K562 (cell line): ENCODE measurements around the gene SPNS2. TPM values are rescaled to one million over a fixed set of nuclear protein-coding genes. Genes with fewer than 3 reads are reported as not detected.

ENCODE experiments used
- ATAC-seq: fragments of 200-7000 bp; cut with Tn5 transposase; 3 replicates; pipeline ENCODE4 v1.9.1; 2020; ENCODE audit warnings: moderate library complexity
- BruUV-seq: library from RNA; stranded (reverse); fragments of 400-500 nt; replicated peaks from 2 replicates; lab custom pipeline; 2021; lab: Mats Ljungman, UMichigan
- CTCF ChIA-PET: fragments of 300-600 bp; formaldehyde crosslinking; extraction: SDS; loops from one replicate; lab custom pipeline; 2021; ENCODE audit warnings: low intra/inter-chr PET ratio; lab: Yijun Ruan, JAX
- POLR2A ChIA-PET: fragments of 300-600, 350-650 bp; sonication (Branson Sonifier 250); formaldehyde crosslinking; extraction: SDS; loops from one replicate; lab custom pipeline; 2021; ENCODE audit warnings: antibody characterized with exemption, inconsistent platforms; lab: Yijun Ruan, JAX
- DNase-seq, 4 experiments: peaks; one replicate each; pipeline versions ENCODE4 v3.0.0 to v3.0.0-alpha.2; 2011 to 2018; ENCODE audit warnings: low spot score in 3 of 4, mixed read lengths in 3 of 4; ENCODE audit errors: extremely low read depth in 1 of 4
- FAIRE-seq: peaks from 2 replicates; lab custom pipeline; 2011; peaks lifted over from hg19 to GRCh38; lab: Jason Lieb, UNC
- H2AFZ ChIP-seq: 2 replicates; pipeline ENCODE4 v1.6.0; 2011; ENCODE audit warnings: low read depth, low read length, control low read depth, inconsistent platforms
- H3K27ac ChIP-seq: fragments of 200-600 bp; 3 replicates; pipeline ENCODE4 v1.8.0; 2011; ENCODE audit warnings: low read depth, mild to moderate bottlenecking, control low read depth, inconsistent platforms, low read length, moderate library complexity, mixed read lengths; ENCODE audit errors: extremely low read depth
- H3K27me3 ChIP-seq, 2 experiments: fragments of 300-600 bp in 1 of 2; 2 replicates in 1 of 2; 3 replicates in 1 of 2; pipeline versions ENCODE4 v1.6.0 to v1.8.0; 2011; ENCODE audit warnings: inconsistent platforms in 2 of 2, low read length in 2 of 2, mild to moderate bottlenecking in 1 of 2, mixed read lengths in 1 of 2, moderate library complexity in 1 of 2; ENCODE audit not compliant: control insufficient read depth in 2 of 2, insufficient read depth in 2 of 2
- H3K36me3 ChIP-seq: fragments of 300-600 bp; 3 replicates; pipeline ENCODE4 v1.8.0; 2011; ENCODE audit warnings: mild to moderate bottlenecking, low read length, inconsistent platforms; ENCODE audit not compliant: control insufficient read depth, insufficient read depth
- H3K4me1 ChIP-seq, 2 experiments: fragments of 200-600 bp in 1 of 2; replicated peaks in 1 of 2; 2 replicates in 1 of 2; 3 replicates in 1 of 2; pipeline versions ENCODE4 v1.5.1 to v1.8.0; 2011; ENCODE audit warnings: inconsistent platforms in 2 of 2, low read length in 2 of 2, mild to moderate bottlenecking in 1 of 2, mixed read lengths in 1 of 2, moderate library complexity in 1 of 2; ENCODE audit not compliant: control insufficient read depth in 2 of 2, insufficient read depth in 2 of 2
- H3K4me2 ChIP-seq: 2 replicates; pipeline ENCODE4 v1.6.1; 2011; ENCODE audit warnings: low read length, control low read depth, inconsistent platforms, mixed read lengths; ENCODE audit not compliant: insufficient read depth
- H3K4me3 ChIP-seq: fragments of 200-600 bp; sonication (generic), shearing (Covaris generic); 2 replicates; pipeline ENCODE4 v1.5.1; 2016; ENCODE audit warnings: control low read depth, inconsistent platforms
- H3K79me2 ChIP-seq: fragments of 200-600 bp; 3 replicates; pipeline ENCODE4 v1.8.0; 2011; ENCODE audit warnings: low read length, inconsistent platforms; ENCODE audit not compliant: control insufficient read depth, insufficient read depth
- H3K9ac ChIP-seq, 2 experiments: 2 replicates each; pipeline versions ENCODE4 v1.6.0 to v1.6.1; 2011; ENCODE audit warnings: low read depth in 2 of 2, low read length in 2 of 2, control low read depth in 1 of 2, inconsistent platforms in 1 of 2, mild to moderate bottlenecking in 1 of 2, mixed read lengths in 1 of 2; ENCODE audit not compliant: insufficient read depth in 1 of 2
- H3K9me1 ChIP-seq: one replicate; pipeline ENCODE4 v1.6.0; 2011; ENCODE audit warnings: inconsistent platforms, mild to moderate bottlenecking, low read length, moderate library complexity; ENCODE audit not compliant: control insufficient read depth, insufficient read depth
- H3K9me3 ChIP-seq: replicated peaks from 2 replicates; pipeline ENCODE4 v1.5.1; 2011; ENCODE audit warnings: low read depth, low read length, inconsistent platforms; ENCODE audit not compliant: control insufficient read depth, insufficient read depth
- H4K20me1 ChIP-seq: replicated peaks from 2 replicates; pipeline ENCODE4 v1.6.1; 2011; ENCODE audit warnings: low read length, inconsistent platforms, mixed read lengths; ENCODE audit not compliant: control insufficient read depth, insufficient read depth
- CHD1 ChIP-seq: fragments of 200-600 bp; sonication (generic); IDR thresholded peaks from one replicate; pipeline ENCODE4 v1.6.1; 2012; ENCODE audit warnings: mild to moderate bottlenecking, moderate library complexity, low read length, inconsistent platforms
- DLX4 ChIP-seq: fragments of 250-450 bp; sonication (Bioruptor Pico); IDR thresholded peaks from 2 replicates; pipeline ENCODE4 v1.6.1; 2021; ENCODE audit warnings: mild to moderate bottlenecking
- ELK3 ChIP-seq: fragments of 450-650 bp; formaldehyde crosslinking; IDR thresholded peaks from 2 replicates; pipeline ENCODE4 v1.4.0; 2020; ENCODE audit warnings: mild to moderate bottlenecking
- FOXK1 ChIP-seq: sonication (generic); formaldehyde crosslinking; IDR thresholded peaks from 2 replicates; pipeline ENCODE4 v1.8.0; 2022; ENCODE audit warnings: missing genetic modification reagents, mild to moderate bottlenecking, borderline replicate concordance
- MEF2D ChIP-seq: conservative IDR thresholded peaks from 2 replicates; pipeline ENCODE4 v1.6.1; 2016; ENCODE audit warnings: low read depth, missing genetic modification characterization, missing compliant biosample characterization
- POLR2G ChIP-seq: fragments of 200-400 bp; formaldehyde crosslinking; IDR thresholded peaks from 2 replicates; pipeline ENCODE4 v1.6.1; 2017; ENCODE audit warnings: low read depth, mild to moderate bottlenecking, antibody characterized with exemption, low read length, moderate library complexity
- RB1 ChIP-seq: fragments of 450-650 bp; IDR thresholded peaks from 2 replicates; pipeline ENCODE4 v1.6.1; 2017; ENCODE audit warnings: low read depth, mild to moderate bottlenecking
- RBFOX2 ChIP-seq: fragments of 200-400 bp; formaldehyde crosslinking; IDR thresholded peaks from 2 replicates; pipeline ENCODE4 v1.6.1; 2017; ENCODE audit warnings: low read depth, mild to moderate bottlenecking, low read length, moderate library complexity
- SMAD4 ChIP-seq: fragments of 250-450 bp; sonication (Bioruptor Pico); conservative IDR thresholded peaks from 2 replicates; pipeline ENCODE4 v1.8.0; 2021; ENCODE audit warnings: inconsistent platforms, mild to moderate bottlenecking, moderate library complexity
- WGBS: fragments of 100-300 bp; shearing (Covaris generic); methylation state at CpG from one replicate; pipeline ENCODE4 v1.1.6; 2016; ENCODE audit warnings: low coverage, mixed read lengths; ENCODE audit not compliant: insufficient coverage; ENCODE audit errors: missing lambda C conversion rate; 5-methylcytosine and 5-hydroxymethylcytosine counted together
- in situ Hi-C: fragments of 300-500 bp; cut with MboI; formaldehyde crosslinking; loops from 4 replicates; pipeline ENCODE4 v1.15.0; 2018; ENCODE audit warnings: inconsistent platforms, mixed read lengths
- intact Hi-C: fragments of 100-400 bp; cut with micrococcal nuclease; formaldehyde crosslinking; loops from 2 replicates; pipeline ENCODE4 v1.14.2; 2022
- polyA plus RNA-seq, 8 experiments: library from polyadenylated mRNA; depleted of rRNA in 4 of 8; stranded (reverse) in 5 of 8; unstranded in 3 of 8; fragments of >200 nt; fragmentation: Nextera tagmentation in 2 of 8; fragmentation: Illumina TruSeq in 1 of 8; extraction: Ambion mirVana in 2 of 8; extraction: Trizol in 1 of 8; gene quantifications; 2 replicates each; pipeline versions ENCODE4 v1.2.1 to v1.2.3, GENCODE V29; 2011 to 2014; ENCODE audit warnings: inconsistent platforms in 1 of 8, missing spikeins in 1 of 8
- total RNA-seq, 7 experiments: library from RNA; depleted of rRNA in 6 of 7; stranded (reverse); fragments of >200 nt in 6 of 7; fragmentation: Illumina TruSeq in 2 of 7; extraction: Trizol in 2 of 7; gene quantifications; 2 replicates each; pipeline versions ENCODE4 v1.2.1 to v1.2.3, GENCODE V29; 2011 to 2021; ENCODE audit warnings: low replicate concordance in 1 of 7
- TF ChIP-seq, protein P1 (sequence below): fragments of 450-650 bp; IDR thresholded peaks from 2 replicates; pipeline ENCODE4 v1.6.1; 2016; ENCODE audit warnings: borderline replicate concordance
- TF ChIP-seq, protein P2 (sequence below): sonication (generic); formaldehyde crosslinking; IDR thresholded peaks from 2 replicates; pipeline ENCODE4 v1.9.0; 2022; ENCODE audit warnings: mild to moderate bottlenecking, missing genetic modification reagents

SPNS2 gene
- total and polyA plus RNA-seq, 9 of the 15 experiments (the other 6 are each of a cell fraction or from before 2014, with no cell fraction given): 0.06 TPM; not detected in 8

GRCh38 chr17:4549781-4550533 is 51.3 kb downstream of the SPNS2 start:
- in situ Hi-C loops: no loop called here
- ATAC-seq (no peak), DNase-seq (no peak), FAIRE-seq (no peak)
- Histone ChIP-seq H3K4me2 (no peak overlapping the region), H3K79me2 (peaks cover 31% of the 10 kb centered on the region), H4K20me1 (no peaks in the 10 kb centered on the region), H3K36me3 (peaks cover 87% of the 10 kb centered on the region; the same call in 2 of the 3 replicates), H3K9me3 (no peaks in the 10 kb centered on the region), H3K4me3 (no peak overlapping the region), H3K27ac (no peak overlapping the region), H3K27me3 (no peaks in the 10 kb centered on the region), H3K9me1 (no peaks in the 10 kb centered on the region), H3K9ac (0 out of 4 replicates have a peak overlapping the region, but pooled peaks of 1 of the 2 experiments have one; percentile 6)
- ChIA-PET CTCF (no interaction called here), POLR2A (no interaction called here)
- 93% methylated on average over 7 of the region's 25 CpGs for WGBS
- intact Hi-C loops: no loop called here
- BruUV-seq: no TSS peak
- TF ChIP-seq POLR2G (peak; percentile 50), RBFOX2 (peak; percentile 53; the same call in 1 of the 2 replicates), ELK3 (CRISPR knock-in tag) (no peak), CHD1 (no peak), DLX4 (CRISPR knock-in tag) (no peak), FOXK1 (CRISPR knock-in tag) (no peak), MEF2D (tag) (no peak), SMAD4 (CRISPR knock-in tag) (no peak), RB1 (no peak)
- TF ChIP-seq, protein P1, sequence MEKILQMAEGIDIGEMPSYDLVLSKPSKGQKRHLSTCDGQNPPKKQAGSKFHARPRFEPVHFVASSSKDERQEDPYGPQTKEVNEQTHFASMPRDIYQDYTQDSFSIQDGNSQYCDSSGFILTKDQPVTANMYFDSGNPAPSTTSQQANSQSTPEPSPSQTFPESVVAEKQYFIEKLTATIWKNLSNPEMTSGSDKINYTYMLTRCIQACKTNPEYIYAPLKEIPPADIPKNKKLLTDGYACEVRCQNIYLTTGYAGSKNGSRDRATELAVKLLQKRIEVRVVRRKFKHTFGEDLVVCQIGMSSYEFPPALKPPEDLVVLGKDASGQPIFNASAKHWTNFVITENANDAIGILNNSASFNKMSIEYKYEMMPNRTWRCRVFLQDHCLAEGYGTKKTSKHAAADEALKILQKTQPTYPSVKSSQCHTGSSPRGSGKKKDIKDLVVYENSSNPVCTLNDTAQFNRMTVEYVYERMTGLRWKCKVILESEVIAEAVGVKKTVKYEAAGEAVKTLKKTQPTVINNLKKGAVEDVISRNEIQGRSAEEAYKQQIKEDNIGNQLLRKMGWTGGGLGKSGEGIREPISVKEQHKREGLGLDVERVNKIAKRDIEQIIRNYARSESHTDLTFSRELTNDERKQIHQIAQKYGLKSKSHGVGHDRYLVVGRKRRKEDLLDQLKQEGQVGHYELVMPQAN: no peak
- TF ChIP-seq, protein P2, sequence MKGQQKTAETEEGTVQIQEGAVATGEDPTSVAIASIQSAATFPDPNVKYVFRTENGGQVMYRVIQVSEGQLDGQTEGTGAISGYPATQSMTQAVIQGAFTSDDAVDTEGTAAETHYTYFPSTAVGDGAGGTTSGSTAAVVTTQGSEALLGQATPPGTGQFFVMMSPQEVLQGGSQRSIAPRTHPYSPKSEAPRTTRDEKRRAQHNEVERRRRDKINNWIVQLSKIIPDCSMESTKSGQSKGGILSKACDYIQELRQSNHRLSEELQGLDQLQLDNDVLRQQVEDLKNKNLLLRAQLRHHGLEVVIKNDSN: no peak
- TF ChIP-seq, all 486 proteins: peak for 2
- Histone ChIP-seq H2AFZ (no peak overlapping the region), H3K4me1 (peaks cover 0 to 41% of the 10 kb centered on the region in 2 experiments; a peak in 3 of 5 replicates)
